ENCODE results near the gene THAP7.

DNA sequence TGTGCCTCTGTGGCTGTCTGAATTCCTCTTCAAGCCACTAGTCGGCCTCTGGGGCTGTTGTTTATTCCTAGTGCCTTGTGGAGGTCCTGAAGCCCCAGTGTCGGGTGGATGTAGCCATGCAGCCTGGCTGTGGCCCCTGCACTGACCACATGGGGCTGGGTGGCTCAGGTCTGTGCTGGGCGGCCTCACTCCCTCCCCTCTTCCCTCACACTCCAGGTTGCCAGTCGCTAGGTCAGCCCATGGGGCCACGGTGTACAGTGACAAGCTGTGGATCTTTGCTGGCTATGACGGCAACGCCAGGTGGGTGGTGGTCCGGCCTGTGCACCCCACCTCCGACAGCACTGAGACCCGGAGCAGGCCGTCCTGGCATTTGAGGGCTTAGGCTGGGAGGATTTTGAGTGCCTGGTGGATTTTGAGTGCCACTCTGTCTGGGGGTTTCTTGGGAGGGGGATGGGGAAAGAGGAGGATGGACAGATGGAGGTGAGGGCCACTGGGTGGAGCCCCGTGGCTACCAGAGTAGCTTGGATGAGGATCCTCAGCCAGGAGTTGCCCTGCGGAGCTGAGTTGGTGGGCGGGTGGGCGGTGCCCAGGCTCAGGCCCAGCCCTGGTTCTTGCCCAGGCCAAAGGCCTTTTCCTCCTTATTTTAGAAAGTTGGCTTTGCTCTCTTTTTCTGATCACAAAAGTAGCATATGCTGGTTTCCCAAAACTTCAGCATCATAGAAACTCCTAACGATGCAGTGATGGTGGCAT lies 13.2 kb downstream of the THAP7 start:
- TF ChIP-seq, protein P1, sequence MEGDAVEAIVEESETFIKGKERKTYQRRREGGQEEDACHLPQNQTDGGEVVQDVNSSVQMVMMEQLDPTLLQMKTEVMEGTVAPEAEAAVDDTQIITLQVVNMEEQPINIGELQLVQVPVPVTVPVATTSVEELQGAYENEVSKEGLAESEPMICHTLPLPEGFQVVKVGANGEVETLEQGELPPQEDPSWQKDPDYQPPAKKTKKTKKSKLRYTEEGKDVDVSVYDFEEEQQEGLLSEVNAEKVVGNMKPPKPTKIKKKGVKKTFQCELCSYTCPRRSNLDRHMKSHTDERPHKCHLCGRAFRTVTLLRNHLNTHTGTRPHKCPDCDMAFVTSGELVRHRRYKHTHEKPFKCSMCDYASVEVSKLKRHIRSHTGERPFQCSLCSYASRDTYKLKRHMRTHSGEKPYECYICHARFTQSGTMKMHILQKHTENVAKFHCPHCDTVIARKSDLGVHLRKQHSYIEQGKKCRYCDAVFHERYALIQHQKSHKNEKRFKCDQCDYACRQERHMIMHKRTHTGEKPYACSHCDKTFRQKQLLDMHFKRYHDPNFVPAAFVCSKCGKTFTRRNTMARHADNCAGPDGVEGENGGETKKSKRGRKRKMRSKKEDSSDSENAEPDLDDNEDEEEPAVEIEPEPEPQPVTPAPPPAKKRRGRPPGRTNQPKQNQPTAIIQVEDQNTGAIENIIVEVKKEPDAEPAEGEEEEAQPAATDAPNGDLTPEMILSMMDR (IDR thresholded peaks at IDR 0.05), result no peak
- no peak for TF ChIP-seq EZH2 (IDR thresholded peaks at IDR 0.05)

Data from neural progenitor cell (in vitro differentiated cells).